ENCODE measurements around the gene SOCS3. TPM values are rescaled to one million over a fixed set of nuclear protein-coding genes. Genes with fewer than 3 reads are reported as not detected.

SOCS3 gene
- total RNA-seq, 1 donor from 2014 or later, result 13.6 TPM

GRCh38 chr17:78323826-78324390, 36.0 kb downstream of the SOCS3 start:
- H3K4me3 Mint-ChIP-seq (ENCODE audit: unreplicated experiment), result peak overlapping the region; percentile 33

GRCh38 chr17:78322858-78323455, 36.9 kb downstream of the SOCS3 start:
- H3K9me3 Mint-ChIP-seq (ENCODE audit: low read depth), result no peaks in the 10 kb centered on the region
- H3K27me3 Mint-ChIP-seq (ENCODE audit: low read depth), result no peaks in the 10 kb centered on the region
- no peak for DNase-seq (ENCODE audit: low spot score)
- no peak for TF ChIP-seq CTCF (IDR thresholded peaks at IDR 0.05)
- no peak overlapping the region for H3K4me3 Mint-ChIP-seq (ENCODE audit: unreplicated experiment)
- peaks cover 34% of the 10 kb centered on the region for H3K4me1 Mint-ChIP-seq (ENCODE audit: low read depth)
- H3K27ac Mint-ChIP-seq (ENCODE audit: unreplicated experiment), result peak overlapping the region; percentile 61
- no peaks in the 10 kb centered on the region for H3K36me3 Mint-ChIP-seq (ENCODE audit: low read depth)

More at GRCh38 chr17:78323826-78324390, 36.0 kb downstream of the SOCS3 start:
- H3K4me1 Mint-ChIP-seq (ENCODE audit: low read depth), result peaks cover 35% of the 10 kb centered on the region
- no peaks in the 10 kb centered on the region for H3K36me3 Mint-ChIP-seq (ENCODE audit: low read depth)
- no peak for TF ChIP-seq CTCF (IDR thresholded peaks at IDR 0.05)
- no peaks in the 10 kb centered on the region for H3K27me3 Mint-ChIP-seq (ENCODE audit: low read depth)
- peak overlapping the region; percentile 98 for H3K27ac Mint-ChIP-seq (ENCODE audit: unreplicated experiment)
- no peak for DNase-seq (ENCODE audit: low spot score)
- H3K9me3 Mint-ChIP-seq (ENCODE audit: low read depth), result no peaks in the 10 kb centered on the region

GRCh38 chr17:78322327-78322857, 37.5 kb downstream of the SOCS3 start:
- Mint-ChIP-seq H3K36me3 (ENCODE audit: low read depth) (no peaks in the 10 kb centered on the region), H3K27ac (ENCODE audit: unreplicated experiment) (no peak overlapping the region), H3K27me3 (ENCODE audit: low read depth) (no peaks in the 10 kb centered on the region), H3K9me3 (ENCODE audit: low read depth) (no peaks in the 10 kb centered on the region), H3K4me3 (ENCODE audit: unreplicated experiment) (no peak overlapping the region), H3K4me1 (ENCODE audit: low read depth) (peaks cover 39% of the 10 kb centered on the region)
- TF ChIP-seq CTCF (IDR thresholded peaks at IDR 0.05), result no peak
- no peak for DNase-seq (ENCODE audit: low spot score)

- H3K27ac Mint-ChIP-seq (ENCODE audit: unreplicated experiment), result no peak overlapping the region
- TF ChIP-seq CTCF (IDR thresholded peaks at IDR 0.05), result no peak
- H3K4me3 Mint-ChIP-seq (ENCODE audit: unreplicated experiment), result no peak overlapping the region
- no peaks in the 10 kb centered on the region for H3K9me3 Mint-ChIP-seq (ENCODE audit: low read depth)
- no peaks in the 10 kb centered on the region for H3K36me3 Mint-ChIP-seq (ENCODE audit: low read depth)
- H3K4me1 Mint-ChIP-seq (ENCODE audit: low read depth), result peaks cover 49% of the 10 kb centered on the region
- no peak for DNase-seq (ENCODE audit: low spot score)
- H3K27me3 Mint-ChIP-seq (ENCODE audit: low read depth), result no peaks in the 10 kb centered on the region
These were observed 41.0 kb downstream of the SOCS3 start for GRCh38 chr17:78318843-78319242.

GRCh38 chr17:78318407-78318806, 41.5 kb downstream of the SOCS3 start:
- peaks cover 48% of the 10 kb centered on the region for H3K4me1 Mint-ChIP-seq (ENCODE audit: low read depth)
- H3K4me3 Mint-ChIP-seq (ENCODE audit: unreplicated experiment), result no peak overlapping the region

More at GRCh38 chr17:78318407-78318806, 41.5 kb downstream of the SOCS3 start:
- Mint-ChIP-seq H3K9me3 (ENCODE audit: low read depth) (no peaks in the 10 kb centered on the region), H3K27ac (ENCODE audit: unreplicated experiment) (no peak overlapping the region), H3K27me3 (ENCODE audit: low read depth) (no peaks in the 10 kb centered on the region), H3K36me3 (ENCODE audit: low read depth) (no peaks in the 10 kb centered on the region)
- TF ChIP-seq CTCF (IDR thresholded peaks at IDR 0.05), result no peak
- no peak for DNase-seq (ENCODE audit: low spot score)

Data from chondrocyte (in vitro differentiated cells).